OCI-LY7 (cell line): ENCODE data around the gene SRRM1. TPM values are rescaled to one million over a fixed set of nuclear protein-coding genes. Genes with fewer than 3 reads are reported as not detected.

ENCODE experiments used
- BruUV-seq: library from RNA; stranded (reverse); fragments of 400-500 nt; replicated peaks from 2 replicates; lab custom pipeline; 2021; lab: Mats Ljungman, UMichigan
- CTCF ChIA-PET: fragments of 300-600 bp; sonication (Branson Sonifier 250); formaldehyde crosslinking; loops from one replicate; lab custom pipeline; 2022; ENCODE audit warnings: antibody characterized with exemption; ENCODE audit not compliant: unreplicated experiment; lab: Charles Lee
- POLR2A ChIA-PET: fragments of 300-600 bp; sonication (Branson Sonifier 250); formaldehyde crosslinking; loops from one replicate; lab custom pipeline; 2022; ENCODE audit warnings: antibody characterized with exemption; lab: Charles Lee
- DNase-seq: peaks from one replicate; pipeline ENCODE4 v3.0.0-alpha.2; 2015; ENCODE audit warnings: low spot score
- H2AFZ ChIP-seq: fragments of 200-600 bp; sonication (generic), shearing (Covaris generic); 2 replicates; pipeline ENCODE4 v1.6.1; 2014; ENCODE audit warnings: mild to moderate bottlenecking, antibody characterized with exemption, low read length, moderate library complexity
- H3K27ac ChIP-seq: fragments of 200-600 bp; sonication (generic); 2 replicates; pipeline ENCODE4 v1.5.1; 2014; ENCODE audit warnings: mixed run types, low read depth, mild to moderate bottlenecking, moderate library complexity, low read length, inconsistent platforms; ENCODE audit not compliant: poor library complexity, severe bottlenecking
- H3K36me3 ChIP-seq: fragments of 200-600 bp; sonication (generic); 2 replicates; pipeline ENCODE4 v1.6.1; 2014; ENCODE audit warnings: mild to moderate bottlenecking, antibody characterized with exemption, low read length, moderate library complexity, mixed read lengths; ENCODE audit not compliant: insufficient read depth
- H3K4me1 ChIP-seq: fragments of 200-600 bp; sonication (generic); 2 replicates; pipeline ENCODE4 v1.5.1; 2014; ENCODE audit warnings: mild to moderate bottlenecking, low read length; ENCODE audit not compliant: insufficient read depth, poor library complexity, severe bottlenecking
- H3K4me2 ChIP-seq: fragments of 200-600 bp; sonication (generic); 2 replicates; pipeline ENCODE4 v1.6.1; 2014; ENCODE audit warnings: mild to moderate bottlenecking, low read length
- H3K4me3 ChIP-seq: fragments of 200-600 bp; sonication (generic); 2 replicates; pipeline ENCODE4 v1.5.1; 2014; ENCODE audit warnings: mild to moderate bottlenecking, low read depth, low read length; ENCODE audit not compliant: poor library complexity, severe bottlenecking
- H3K79me2 ChIP-seq: fragments of 200-600 bp; sonication (generic); 2 replicates; pipeline ENCODE4 v1.6.1; 2016; ENCODE audit warnings: low read depth, mild to moderate bottlenecking, low read length, moderate library complexity, mixed read lengths; ENCODE audit not compliant: insufficient read depth
- H3K9me2 ChIP-seq: fragments of 200-600 bp; sonication (generic); 2 replicates; pipeline ENCODE4 v1.6.1; 2016; ENCODE audit warnings: mild to moderate bottlenecking, low read length, mixed read lengths; ENCODE audit not compliant: insufficient read depth
- H3K9me3 ChIP-seq: fragments of 200-600 bp; sonication (generic); 2 replicates; pipeline ENCODE4 v1.6.1; 2014; ENCODE audit warnings: mild to moderate bottlenecking, mixed run types, low read length, mixed read lengths
- H4K20me1 ChIP-seq: fragments of 200-600 bp; sonication (generic); 2 replicates; pipeline ENCODE4 v1.6.1; 2014; ENCODE audit warnings: mild to moderate bottlenecking, antibody characterized with exemption, low read length, moderate library complexity, mixed read lengths; ENCODE audit not compliant: insufficient read depth
- EZH2phosphoT487 ChIP-seq: fragments of 200-600 bp; sonication (generic); IDR thresholded peaks from 2 replicates; pipeline ENCODE4 v1.6.1; 2018; ENCODE audit warnings: low read depth, borderline replicate concordance, mild to moderate bottlenecking, mixed run types, antibody characterized with exemption, low read length, moderate library complexity, mixed read lengths
- intact Hi-C: fragments of 100-400 bp; cut with micrococcal nuclease; formaldehyde crosslinking; loops from one replicate; pipeline ENCODE4 v1.10.0; 2022; ENCODE audit not compliant: unreplicated experiment
- total RNA-seq, 2 experiments: library from RNA; depleted of rRNA in 1 of 2; stranded (reverse); fragments of >200 nt in 1 of 2; shearing (Covaris generic) in 1 of 2; gene quantifications; 2 replicates each; pipeline ENCODE4 v1.2.3, GENCODE V29; 2014 to 2022
- TF ChIP-seq, protein P1 (sequence below): fragments of 200-600 bp; sonication (generic); conservative IDR thresholded peaks from 2 replicates; pipeline ENCODE4 v1.5.1; 2014; ENCODE audit warnings: mild to moderate bottlenecking, antibody characterized with exemption, low read length, moderate library complexity, mixed read lengths

The SRRM1 gene
- total RNA-seq, 2 experiments from 2014 or later = 78.5 to 251 TPM

DNA sequence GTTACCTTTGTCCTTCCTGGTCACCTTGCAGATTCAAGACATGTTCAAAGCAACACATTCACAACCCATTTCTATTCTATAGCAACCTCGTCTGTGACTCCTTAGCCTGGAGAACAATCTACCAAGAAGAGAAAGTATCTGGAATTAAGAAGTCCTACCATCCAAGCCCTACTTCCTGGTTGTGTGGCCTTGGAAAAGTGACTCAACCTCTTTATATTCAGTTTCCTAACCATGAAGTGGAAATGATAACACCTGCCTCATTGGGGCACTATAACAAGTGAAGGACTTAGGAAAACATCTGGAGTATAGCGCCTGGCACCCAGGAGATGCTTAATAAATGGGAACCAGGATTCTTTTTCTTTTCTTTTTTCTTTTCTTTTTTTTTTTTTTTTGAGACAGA, 36.5 kb upstream of the SRRM1 start:
- Histone ChIP-seq H3K9me3 (no peaks in the 10 kb centered on the region), H3K36me3 (no peaks in the 10 kb centered on the region), H2AFZ (no peak overlapping the region), H3K27ac (no peak overlapping the region), H4K20me1 (no peaks in the 10 kb centered on the region), H3K4me1 (no peaks in the 10 kb centered on the region), H3K79me2 (no peaks in the 10 kb centered on the region), H3K4me3 (no peak overlapping the region), H3K9me2 (no peaks in the 10 kb centered on the region), H3K4me2 (no peak overlapping the region)
- no TSS peak for BruUV-seq
- ChIA-PET POLR2A (no interaction called here), CTCF (no interaction called here)
- intact Hi-C loops = no loop called here
- TF ChIP-seq, protein P1, sequence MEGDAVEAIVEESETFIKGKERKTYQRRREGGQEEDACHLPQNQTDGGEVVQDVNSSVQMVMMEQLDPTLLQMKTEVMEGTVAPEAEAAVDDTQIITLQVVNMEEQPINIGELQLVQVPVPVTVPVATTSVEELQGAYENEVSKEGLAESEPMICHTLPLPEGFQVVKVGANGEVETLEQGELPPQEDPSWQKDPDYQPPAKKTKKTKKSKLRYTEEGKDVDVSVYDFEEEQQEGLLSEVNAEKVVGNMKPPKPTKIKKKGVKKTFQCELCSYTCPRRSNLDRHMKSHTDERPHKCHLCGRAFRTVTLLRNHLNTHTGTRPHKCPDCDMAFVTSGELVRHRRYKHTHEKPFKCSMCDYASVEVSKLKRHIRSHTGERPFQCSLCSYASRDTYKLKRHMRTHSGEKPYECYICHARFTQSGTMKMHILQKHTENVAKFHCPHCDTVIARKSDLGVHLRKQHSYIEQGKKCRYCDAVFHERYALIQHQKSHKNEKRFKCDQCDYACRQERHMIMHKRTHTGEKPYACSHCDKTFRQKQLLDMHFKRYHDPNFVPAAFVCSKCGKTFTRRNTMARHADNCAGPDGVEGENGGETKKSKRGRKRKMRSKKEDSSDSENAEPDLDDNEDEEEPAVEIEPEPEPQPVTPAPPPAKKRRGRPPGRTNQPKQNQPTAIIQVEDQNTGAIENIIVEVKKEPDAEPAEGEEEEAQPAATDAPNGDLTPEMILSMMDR = no peak
- TF ChIP-seq EZH2phosphoT487 = no peak
- DNase-seq = no peak

- H3K27ac ChIP-seq = no peak overlapping the region
- intact Hi-C loops = no loop called here
- POLR2A ChIA-PET = interaction anchor here (0.8 kb wide), 1 partner anchor 46 kb away, joined by 6 read pairs; no protein-coding TSS in a partner anchor
These were observed 33.1 kb upstream of the SRRM1 start for GRCh38 chr1:24609949-24610517.

DNA sequence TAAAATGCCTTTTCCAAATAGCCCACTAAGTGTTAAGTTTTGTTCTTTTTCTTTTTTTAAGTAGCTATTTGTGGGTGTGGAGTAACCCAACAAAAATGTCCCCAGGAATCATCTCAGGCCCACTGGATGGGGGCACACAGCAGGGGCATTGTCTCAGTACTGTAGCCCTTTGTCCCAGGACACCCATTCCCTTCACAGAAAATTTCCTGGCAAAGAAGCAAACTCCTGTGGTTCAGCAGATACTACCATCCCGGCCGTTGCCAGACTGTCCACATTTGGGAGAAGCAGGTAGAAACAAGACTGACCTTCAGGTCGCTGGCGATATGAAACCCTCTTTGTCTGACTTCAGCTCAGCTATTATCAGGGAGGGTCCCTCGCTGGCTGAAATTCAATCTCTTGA, 23.7 kb upstream of the SRRM1 start:
- no peaks in the 10 kb centered on the region for H4K20me1 ChIP-seq
- TF ChIP-seq, protein P1 = no peak
- no peak for TF ChIP-seq EZH2phosphoT487
- H3K79me2 ChIP-seq = no peaks in the 10 kb centered on the region
- no peaks in the 10 kb centered on the region for H3K9me3 ChIP-seq
- ChIA-PET POLR2A (no interaction called here), CTCF (no interaction called here)
- H3K27ac ChIP-seq = no peak overlapping the region
- no peak overlapping the region for H3K4me3 ChIP-seq
- no TSS peak for BruUV-seq
- H3K4me1 ChIP-seq = no peaks in the 10 kb centered on the region
- intact Hi-C loops = no loop called here
- no peaks in the 10 kb centered on the region for H3K9me2 ChIP-seq
- H3K36me3 ChIP-seq = no peaks in the 10 kb centered on the region
- no peak overlapping the region for H2AFZ ChIP-seq
- DNase-seq = no peak
- H3K4me2 ChIP-seq = no peak overlapping the region

More at GRCh38 chr1:24609949-24610517, 33.1 kb upstream of the SRRM1 start:
- BruUV-seq = no TSS peak
- no peak overlapping the region for H3K4me3 ChIP-seq
- H3K36me3 ChIP-seq = no peaks in the 10 kb centered on the region
- CTCF ChIA-PET = no interaction called here
- no peaks in the 10 kb centered on the region for H4K20me1 ChIP-seq
- no peaks in the 10 kb centered on the region for H3K4me1 ChIP-seq
- H3K9me3 ChIP-seq = no peaks in the 10 kb centered on the region
- H3K9me2 ChIP-seq = no peaks in the 10 kb centered on the region
- TF ChIP-seq EZH2phosphoT487 = no peak
- TF ChIP-seq, protein P1 = no peak
- no peak overlapping the region for H2AFZ ChIP-seq
- no peak overlapping the region for H3K4me2 ChIP-seq
- H3K79me2 ChIP-seq = no peaks in the 10 kb centered on the region
- DNase-seq = no peak
